Activated T-cell treated with anti-CD3 and anti-CD28 coated beads, Interleukin-2, amount 50 U/mL, for 72 hours (primary cell): Measurements from ENCODE around the gene RPAP3. TPM values are rescaled to one million over a fixed set of nuclear protein-coding genes. Genes with fewer than 3 reads are reported as not detected.

ENCODE experiments used
- ATAC-seq, 2 donors: fragments of 150-1000 bp; cut with Tn5 transposase; replicated peaks in 1 of 2; 2 replicates each; pipeline ENCODE4 v1.10.0; 2021; ENCODE audit warnings: moderate library complexity in 2 of 2, mild to moderate bottlenecking in 1 of 2
- DNase-seq, 2 donors: peaks; one replicate each; pipeline ENCODE4 v3.0.0; 2021 to 2022; ENCODE audit warnings: mixed read lengths in 1 of 2
- H3K27ac Mint-ChIP-seq: one replicate; pipeline ENCODE4 v1.8.0; 2022; ENCODE audit warnings: mild to moderate bottlenecking, moderate library complexity, mixed read lengths
- H3K27me3 Mint-ChIP-seq: one replicate; pipeline ENCODE4 v1.8.0; 2022; ENCODE audit warnings: low read depth, mixed read lengths
- H3K36me3 Mint-ChIP-seq, 2 donors: one replicate each; pipeline ENCODE4 v1.8.0; 2022; ENCODE audit warnings: mixed read lengths in 2 of 2, mild to moderate bottlenecking in 1 of 2; ENCODE audit not compliant: insufficient read depth in 2 of 2
- H3K4me1 Mint-ChIP-seq: one replicate; pipeline ENCODE4 v1.8.0; 2022; ENCODE audit warnings: low read depth, mixed read lengths
- H3K4me3 Mint-ChIP-seq, 2 donors: one replicate each; pipeline ENCODE4 v1.8.0; 2022; ENCODE audit warnings: mild to moderate bottlenecking in 2 of 2, mixed read lengths in 2 of 2, moderate library complexity in 2 of 2
- H3K9me3 Mint-ChIP-seq, 2 donors: one replicate each; pipeline ENCODE4 v1.8.0; 2022; ENCODE audit warnings: mixed read lengths in 2 of 2
- total RNA-seq, 2 donors: library from RNA; stranded (reverse); gene quantifications; one replicate each; pipeline ENCODE4 v1.2.3, GENCODE V29; 2022

Gene RPAP3
- total RNA-seq: 10 to 100 TPM; 34.4 to 36.0 TPM

- Mint-ChIP-seq H3K4me3 (peak within 1 kb of the TSS; percentile 91 to 99), H3K36me3 (peaks cover 4 to 21% of the 10 kb centered on the region in 2 donors), H3K27me3 (no peaks in the 10 kb centered on the region), H3K9me3 (no peaks in the 10 kb centered on the region), H3K4me1 (peaks cover 62% of the 10 kb centered on the region), H3K27ac (peak within 1 kb of the TSS; percentile 99)
- ATAC-seq: peak; percentile 95 to 96
- DNase-seq: peak; percentile 99
Observed at GRCh38 chr12:47705566-47706425, at the start of gene RPAP3. Gene RPAP3 (minus strand): TSS chr12:47706030. CDS start chr12:47702840, 3,190 bp downstream.

GRCh38 chr12:47754881-47755280, 49.1 kb upstream of the RPAP3 start:
- H3K27ac Mint-ChIP-seq: no peak overlapping the region
- peaks cover 6% of the 10 kb centered on the region for H3K27me3 Mint-ChIP-seq
- no peak for ATAC-seq
- no peaks in the 10 kb centered on the region for H3K36me3 Mint-ChIP-seq
- no peaks in the 10 kb centered on the region for H3K9me3 Mint-ChIP-seq
- no peak for DNase-seq
- H3K4me1 Mint-ChIP-seq: peaks cover 39% of the 10 kb centered on the region
- H3K4me3 Mint-ChIP-seq: peak overlapping the region in 1 of 2 donors; percentile 61

GRCh38 chr12:47754126-47754525, 48.3 kb upstream of the RPAP3 start:
- DNase-seq (no peak), ATAC-seq (no peak)
- no peak overlapping the region for H3K4me3 Mint-ChIP-seq
- no peaks in the 10 kb centered on the region for H3K9me3 Mint-ChIP-seq
- H3K27ac Mint-ChIP-seq: no peak overlapping the region
- no peaks in the 10 kb centered on the region for H3K36me3 Mint-ChIP-seq
- peaks cover 6% of the 10 kb centered on the region for H3K27me3 Mint-ChIP-seq
- H3K4me1 Mint-ChIP-seq: peaks cover 34% of the 10 kb centered on the region

GRCh38 chr12:47753021-47754001, 47.5 kb upstream of the RPAP3 start:
- Mint-ChIP-seq H3K9me3 (no peaks in the 10 kb centered on the region), H3K27me3 (peaks cover 6% of the 10 kb centered on the region), H3K27ac (no peak overlapping the region), H3K4me3 (no peak overlapping the region), H3K4me1 (peaks cover 32% of the 10 kb centered on the region), H3K36me3 (no peaks in the 10 kb centered on the region)
- ATAC-seq: no peak
- DNase-seq: no peak

- Mint-ChIP-seq H3K4me1 (peaks cover 29% of the 10 kb centered on the region), H3K36me3 (no peaks in the 10 kb centered on the region), H3K27ac (no peak overlapping the region), H3K4me3 (no peak overlapping the region), H3K9me3 (no peaks in the 10 kb centered on the region), H3K27me3 (peaks cover 6% of the 10 kb centered on the region)
- no peak for DNase-seq
- ATAC-seq: no peak
Observed at GRCh38 chr12:47752552-47752951, 46.7 kb upstream of the RPAP3 start.

GRCh38 chr12:47752121-47752520, 46.3 kb upstream of the RPAP3 start:
- H3K9me3 Mint-ChIP-seq: no peaks in the 10 kb centered on the region
- no peaks in the 10 kb centered on the region for H3K36me3 Mint-ChIP-seq
- no peak overlapping the region for H3K4me3 Mint-ChIP-seq
- no peak for ATAC-seq
- H3K4me1 Mint-ChIP-seq: peaks cover 24% of the 10 kb centered on the region
- H3K27ac Mint-ChIP-seq: no peak overlapping the region
- DNase-seq: no peak
- peaks cover 1% of the 10 kb centered on the region for H3K27me3 Mint-ChIP-seq

- no peak for ATAC-seq
Observed at GRCh38 chr12:47751561-47751960, 45.7 kb upstream of the RPAP3 start.

GRCh38 chr12:47750916-47751470, 45.2 kb upstream of the RPAP3 start:
- Mint-ChIP-seq H3K27ac (no peak overlapping the region), H3K27me3 (no peaks in the 10 kb centered on the region), H3K4me3 (no peak overlapping the region), H3K9me3 (no peaks in the 10 kb centered on the region), H3K36me3 (no peaks in the 10 kb centered on the region), H3K4me1 (peaks cover 14% of the 10 kb centered on the region)
- DNase-seq (no peak), ATAC-seq (no peak)

More at GRCh38 chr12:47751561-47751960, 45.7 kb upstream of the RPAP3 start:
- no peak overlapping the region for H3K27ac Mint-ChIP-seq
- peaks cover 19% of the 10 kb centered on the region for H3K4me1 Mint-ChIP-seq
- DNase-seq: no peak
- H3K9me3 Mint-ChIP-seq: no peaks in the 10 kb centered on the region
- H3K27me3 Mint-ChIP-seq: no peaks in the 10 kb centered on the region
- H3K36me3 Mint-ChIP-seq: no peaks in the 10 kb centered on the region
- no peak overlapping the region for H3K4me3 Mint-ChIP-seq

- no peak for DNase-seq
- H3K27ac Mint-ChIP-seq: no peak overlapping the region
- peaks cover 7% of the 10 kb centered on the region for H3K4me1 Mint-ChIP-seq
- H3K27me3 Mint-ChIP-seq: no peaks in the 10 kb centered on the region
- H3K4me3 Mint-ChIP-seq: no peak overlapping the region
- ATAC-seq: no peak
- no peaks in the 10 kb centered on the region for H3K36me3 Mint-ChIP-seq
- H3K9me3 Mint-ChIP-seq: no peaks in the 10 kb centered on the region
Observed at GRCh38 chr12:47750229-47750798, 44.5 kb upstream of the RPAP3 start.

GRCh38 chr12:47748899-47749298, 43.1 kb upstream of the RPAP3 start:
- H3K9me3 Mint-ChIP-seq: no peaks in the 10 kb centered on the region
- H3K4me3 Mint-ChIP-seq: no peak overlapping the region
- peaks cover 8% of the 10 kb centered on the region for H3K27me3 Mint-ChIP-seq
- H3K27ac Mint-ChIP-seq: no peak overlapping the region
- H3K4me1 Mint-ChIP-seq: peaks cover 4% of the 10 kb centered on the region
- ATAC-seq (no peak), DNase-seq (no peak)
- H3K36me3 Mint-ChIP-seq: no peaks in the 10 kb centered on the region

GRCh38 chr12:47748507-47748828, 42.6 kb upstream of the RPAP3 start:
- DNase-seq (no peak), ATAC-seq (no peak)
- Mint-ChIP-seq H3K9me3 (no peaks in the 10 kb centered on the region), H3K4me3 (no peak overlapping the region), H3K36me3 (no peaks in the 10 kb centered on the region), H3K27me3 (peaks cover 8% of the 10 kb centered on the region), H3K27ac (no peak overlapping the region), H3K4me1 (peaks cover 4% of the 10 kb centered on the region)

GRCh38 chr12:47747596-47748506, 42.0 kb upstream of the RPAP3 start:
- ATAC-seq (no peak), DNase-seq (no peak)
- no peaks in the 10 kb centered on the region for H3K36me3 Mint-ChIP-seq
- H3K27me3 Mint-ChIP-seq: peaks cover 8% of the 10 kb centered on the region
- no peak overlapping the region for H3K4me3 Mint-ChIP-seq
- H3K9me3 Mint-ChIP-seq: no peaks in the 10 kb centered on the region
- H3K27ac Mint-ChIP-seq: no peak overlapping the region
- H3K4me1 Mint-ChIP-seq: peaks cover 4% of the 10 kb centered on the region
